VCaP (cell line): ENCODE data around the gene GPC1.

ENCODE experiments used
- H3K27ac ChIP-seq: fragments of 450-650 bp; 2 replicates; pipeline ENCODE4 v1.5.1; 2017
- TF ChIP-seq, protein P1 (sequence below): fragments of 450-650 bp; conservative IDR thresholded peaks from 2 replicates; pipeline ENCODE4 v1.5.1; 2017; ENCODE audit warnings: mild to moderate bottlenecking, moderate library complexity

The GPC1 gene

DNA sequence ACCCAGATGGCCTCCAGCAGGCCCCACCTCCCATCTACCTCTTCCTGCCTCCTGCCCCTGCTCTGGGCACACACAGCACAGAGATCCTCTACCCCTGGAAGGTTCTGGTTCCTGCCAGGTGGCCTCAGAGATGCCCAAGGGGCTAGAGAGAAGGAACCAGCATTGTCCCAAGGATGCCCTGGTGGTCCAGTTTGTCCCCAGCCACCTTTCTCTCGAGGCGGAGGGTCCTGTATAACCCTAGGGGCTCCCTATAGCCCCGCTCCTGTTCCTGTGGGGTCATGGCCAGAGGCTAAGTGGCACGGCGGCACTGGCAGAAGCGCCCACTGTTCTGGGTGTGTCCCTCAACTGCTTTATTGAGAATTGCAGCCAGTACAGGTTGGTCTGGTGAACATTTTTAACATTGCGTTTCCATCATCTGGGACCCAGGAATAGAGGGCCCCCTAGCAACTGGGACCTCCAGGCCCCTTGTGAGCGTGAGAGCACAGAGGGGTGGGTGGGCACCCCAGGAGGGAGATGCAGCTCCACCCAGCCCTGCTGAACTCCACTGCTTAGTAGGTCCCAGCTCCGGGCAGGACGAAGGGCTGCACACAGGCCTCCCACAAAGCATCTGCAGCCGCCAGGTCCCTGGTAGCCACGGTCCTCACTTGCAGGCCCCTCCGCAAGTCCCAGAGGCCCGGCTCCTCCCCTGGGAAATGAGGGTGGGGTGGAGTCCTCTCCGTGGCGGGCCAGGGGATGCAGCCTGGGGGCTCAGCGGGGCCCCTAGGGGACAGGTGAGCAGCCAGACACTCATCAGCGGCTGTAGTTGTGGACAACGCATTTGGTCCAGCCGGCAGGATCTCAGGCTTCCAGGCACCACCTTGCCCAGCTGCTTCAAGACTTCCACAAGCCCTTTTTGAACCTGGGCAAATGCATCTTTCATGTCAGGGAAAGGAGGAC, 33.1 kb downstream of the GPC1 start:
- TF ChIP-seq, protein P1, sequence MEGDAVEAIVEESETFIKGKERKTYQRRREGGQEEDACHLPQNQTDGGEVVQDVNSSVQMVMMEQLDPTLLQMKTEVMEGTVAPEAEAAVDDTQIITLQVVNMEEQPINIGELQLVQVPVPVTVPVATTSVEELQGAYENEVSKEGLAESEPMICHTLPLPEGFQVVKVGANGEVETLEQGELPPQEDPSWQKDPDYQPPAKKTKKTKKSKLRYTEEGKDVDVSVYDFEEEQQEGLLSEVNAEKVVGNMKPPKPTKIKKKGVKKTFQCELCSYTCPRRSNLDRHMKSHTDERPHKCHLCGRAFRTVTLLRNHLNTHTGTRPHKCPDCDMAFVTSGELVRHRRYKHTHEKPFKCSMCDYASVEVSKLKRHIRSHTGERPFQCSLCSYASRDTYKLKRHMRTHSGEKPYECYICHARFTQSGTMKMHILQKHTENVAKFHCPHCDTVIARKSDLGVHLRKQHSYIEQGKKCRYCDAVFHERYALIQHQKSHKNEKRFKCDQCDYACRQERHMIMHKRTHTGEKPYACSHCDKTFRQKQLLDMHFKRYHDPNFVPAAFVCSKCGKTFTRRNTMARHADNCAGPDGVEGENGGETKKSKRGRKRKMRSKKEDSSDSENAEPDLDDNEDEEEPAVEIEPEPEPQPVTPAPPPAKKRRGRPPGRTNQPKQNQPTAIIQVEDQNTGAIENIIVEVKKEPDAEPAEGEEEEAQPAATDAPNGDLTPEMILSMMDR, result no peak
- H3K27ac ChIP-seq, result no peak overlapping the region

DNA sequence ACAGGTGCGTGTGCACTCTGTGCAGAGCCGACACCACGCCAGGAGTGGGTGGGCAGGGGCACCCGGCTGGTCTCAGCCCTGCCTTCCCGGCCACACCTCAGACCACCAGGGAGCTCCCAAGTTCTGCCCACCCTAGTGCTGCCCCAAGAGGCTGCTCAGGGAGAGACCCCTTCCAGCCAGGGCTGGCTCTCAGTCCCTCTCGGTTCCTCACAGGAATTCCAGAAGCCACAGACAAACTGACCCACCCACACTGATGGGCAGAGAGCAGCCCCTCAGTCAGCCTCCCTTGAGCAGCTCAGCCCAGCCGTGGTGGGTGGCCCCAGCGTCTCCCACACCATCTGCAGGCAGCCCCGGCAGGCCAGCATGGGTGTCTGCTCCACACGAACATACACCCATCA, 33.8 kb downstream of the GPC1 start:
- no peak overlapping the region for H3K27ac ChIP-seq
- TF ChIP-seq, protein P1, result no peak

DNA sequence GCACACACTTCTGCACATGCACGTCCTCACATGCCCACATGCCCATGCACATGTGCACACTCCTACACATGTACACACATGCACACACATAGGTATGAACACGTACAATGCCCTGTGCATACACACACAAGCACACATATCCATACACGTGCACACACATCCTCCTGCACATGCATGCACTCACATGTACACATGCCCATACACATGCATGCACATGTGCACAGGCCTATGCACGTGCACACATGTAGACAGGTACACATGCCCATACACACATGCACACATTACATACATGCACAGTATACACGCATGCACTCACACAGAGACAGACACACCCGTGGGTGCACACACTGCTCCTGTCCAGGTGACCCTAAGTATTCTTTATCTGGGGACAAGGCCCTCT, 34.3 kb downstream of the GPC1 start:
- H3K27ac ChIP-seq, result no peak overlapping the region
- TF ChIP-seq, protein P1, result no peak

DNA sequence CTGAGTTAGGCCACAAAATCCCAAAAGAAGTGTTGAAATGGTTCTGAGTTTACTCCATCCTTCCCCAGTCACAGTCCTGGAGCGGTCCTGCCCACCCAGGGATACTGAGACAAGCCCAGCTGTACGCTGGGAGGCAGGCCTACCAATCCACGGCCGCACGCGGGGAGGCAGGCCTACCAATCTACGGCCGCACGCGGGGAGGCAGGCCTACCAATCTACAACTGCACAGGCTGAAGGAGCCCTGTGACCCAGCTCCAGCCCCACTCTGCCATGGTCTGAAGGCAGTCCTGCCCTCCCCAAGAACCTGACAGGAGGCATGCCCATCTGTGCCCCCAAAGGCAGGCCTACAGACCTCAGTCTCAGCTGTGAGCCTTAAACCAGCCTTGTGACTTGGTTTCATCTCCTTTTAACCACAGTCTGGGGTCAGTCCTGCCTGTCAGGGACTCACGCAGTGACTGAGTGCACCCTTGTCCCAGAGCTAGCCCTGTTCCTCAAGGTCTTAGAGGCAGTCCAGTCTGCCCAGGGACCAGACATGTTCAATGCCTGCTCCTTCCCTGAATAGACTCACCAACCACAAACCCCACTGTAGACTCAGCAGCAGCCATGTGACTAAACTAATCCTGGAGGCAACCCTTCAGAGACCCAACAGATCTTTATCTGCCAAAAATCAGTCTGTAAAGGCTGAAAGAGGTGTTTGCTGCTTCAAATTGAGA, 36.8 kb downstream of the GPC1 start:
- no peak overlapping the region for H3K27ac ChIP-seq
- TF ChIP-seq, protein P1, result no peak

DNA sequence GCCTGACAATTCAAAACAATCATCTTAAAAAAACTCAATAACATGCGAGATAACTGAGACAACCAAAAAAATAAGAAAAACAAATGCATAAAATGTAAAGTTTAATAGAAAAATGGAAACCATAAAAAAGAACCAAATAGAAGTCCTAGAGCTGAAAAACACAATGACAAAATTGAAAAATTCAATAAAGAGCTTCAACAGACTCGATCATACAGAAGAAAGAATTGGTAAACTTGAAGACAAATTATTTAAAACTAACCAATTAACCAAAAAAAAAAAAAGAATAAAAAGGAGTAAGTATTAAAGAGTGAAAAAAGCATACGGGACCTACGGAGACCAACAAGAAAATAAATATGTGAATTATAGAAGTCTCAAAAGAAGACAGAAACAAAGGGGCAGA, 37.7 kb downstream of the GPC1 start:
- no peak overlapping the region for H3K27ac ChIP-seq
- TF ChIP-seq, protein P1, result no peak

DNA sequence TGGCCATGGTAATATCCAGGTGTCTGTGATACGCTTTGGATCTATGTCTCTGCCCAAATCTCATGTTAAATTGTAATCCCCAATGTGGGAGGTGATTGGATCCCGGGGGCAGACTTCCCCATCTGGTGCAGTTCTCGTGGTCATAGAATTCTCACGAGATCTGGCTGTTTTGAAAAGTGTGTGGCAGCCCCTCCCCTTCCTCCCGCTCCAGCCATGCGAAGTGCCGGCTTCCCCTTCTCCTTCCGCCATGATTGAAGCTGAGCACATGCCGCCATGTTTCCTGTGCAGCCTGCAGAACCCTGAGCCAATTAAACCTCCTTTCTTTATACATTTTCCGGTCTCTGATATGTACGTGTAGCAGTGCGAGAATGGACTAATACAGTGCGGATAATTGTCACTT, 42.5 kb downstream of the GPC1 start:
- TF ChIP-seq, protein P1, result no peak
- no peak overlapping the region for H3K27ac ChIP-seq

DNA sequence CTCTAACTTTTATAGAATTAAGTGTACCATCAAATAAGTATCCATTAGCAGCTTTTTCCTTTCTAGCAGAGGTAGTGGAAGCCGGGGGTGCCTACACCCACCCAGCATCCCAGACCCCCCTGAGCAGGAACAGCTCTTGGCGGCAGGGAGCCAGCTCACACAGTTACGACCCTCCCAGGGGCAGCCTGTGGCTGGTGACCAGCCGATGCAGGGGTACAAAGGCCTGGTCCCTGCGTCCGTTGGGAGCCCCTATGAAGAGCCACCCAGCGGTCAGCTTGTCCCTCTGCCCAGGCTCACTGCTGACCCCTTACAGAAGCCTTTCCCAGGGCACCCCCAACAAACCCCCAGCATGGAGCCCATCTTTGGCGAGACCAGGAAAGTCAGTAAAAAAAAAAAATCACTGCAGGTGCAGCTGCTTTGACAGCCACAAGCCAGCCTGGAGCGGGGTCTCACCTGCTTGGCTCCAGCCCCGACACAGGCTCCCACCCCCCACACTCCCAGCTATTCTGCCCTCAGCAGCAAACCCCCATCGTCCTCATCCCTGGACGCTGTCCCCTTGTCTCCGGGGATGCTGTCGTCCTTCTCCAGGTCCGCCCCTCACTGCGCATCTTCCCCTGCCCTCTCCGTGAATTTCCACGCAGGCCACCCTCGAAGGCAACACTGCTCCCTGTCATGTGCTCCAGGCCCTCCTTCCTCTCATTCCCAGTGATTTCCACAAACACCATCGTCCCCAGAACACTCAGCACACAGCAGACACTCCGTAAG, 43.1 kb downstream of the GPC1 start:
- TF ChIP-seq, protein P1, result no peak
- H3K27ac ChIP-seq, result no peak overlapping the region
